ENCODE measurements around the gene TBPL1. TPM values are rescaled to one million over a fixed set of nuclear protein-coding genes. Genes with fewer than 3 reads are reported as not detected.

TBPL1 gene
- total RNA-seq, 1 donor from 2014 or later = 40.5 TPM

- intact Hi-C loops (cut with micrococcal nuclease) = no loop called here
- Mint-ChIP-seq H3K27ac (no peak overlapping the region), H3K9me3 (peaks cover 3% of the 10 kb centered on the region), H3K4me3 (no peak overlapping the region), H3K4me1 (ENCODE audit: low read depth) (no peaks in the 10 kb centered on the region), H3K36me3 (ENCODE audit: low read depth) (no peaks in the 10 kb centered on the region), H3K27me3 (ENCODE audit: insufficient read depth) (peaks cover 21% of the 10 kb centered on the region)
- no peak for DNase-seq (ENCODE audit: low spot score)
Observed at GRCh38 chr6:133938533-133938932, 14.5 kb upstream of the TBPL1 start.

GRCh38 chr6:133939778-133940667 lies 13.0 kb upstream of the TBPL1 start:
- H3K4me1 Mint-ChIP-seq (ENCODE audit: low read depth) = no peaks in the 10 kb centered on the region
- no peaks in the 10 kb centered on the region for H3K36me3 Mint-ChIP-seq (ENCODE audit: low read depth)
- no peaks in the 10 kb centered on the region for H3K9me3 Mint-ChIP-seq
- H3K27ac Mint-ChIP-seq = no peak overlapping the region
- no peak overlapping the region for H3K4me3 Mint-ChIP-seq
- intact Hi-C loops (cut with micrococcal nuclease) = no loop called here
- peaks cover 13% of the 10 kb centered on the region for H3K27me3 Mint-ChIP-seq (ENCODE audit: insufficient read depth)
- no peak for DNase-seq (ENCODE audit: low spot score)

GRCh38 chr6:133945158-133945557 lies 7.9 kb upstream of the TBPL1 start:
- no peak overlapping the region for H3K27ac Mint-ChIP-seq
- H3K27me3 Mint-ChIP-seq (ENCODE audit: insufficient read depth) = peaks cover 16% of the 10 kb centered on the region
- no peak for DNase-seq (ENCODE audit: low spot score)
- no peaks in the 10 kb centered on the region for H3K36me3 Mint-ChIP-seq (ENCODE audit: low read depth)
- no peaks in the 10 kb centered on the region for H3K9me3 Mint-ChIP-seq
- intact Hi-C loops (cut with micrococcal nuclease) = no loop called here
- H3K4me3 Mint-ChIP-seq = no peak overlapping the region
- no peaks in the 10 kb centered on the region for H3K4me1 Mint-ChIP-seq (ENCODE audit: low read depth)

GRCh38 chr6:133947302-133947900 lies 5.6 kb upstream of the TBPL1 start:
- Mint-ChIP-seq H3K27me3 (ENCODE audit: insufficient read depth) (peaks cover 10% of the 10 kb centered on the region), H3K4me3 (no peak overlapping the region), H3K9me3 (no peaks in the 10 kb centered on the region), H3K4me1 (ENCODE audit: low read depth) (peaks cover 8% of the 10 kb centered on the region), H3K36me3 (ENCODE audit: low read depth) (no peaks in the 10 kb centered on the region), H3K27ac (no peak overlapping the region)
- no peak for DNase-seq (ENCODE audit: low spot score)
- intact Hi-C loops (cut with micrococcal nuclease) = no loop called here

GRCh38 chr6:133948472-133948871 lies 4.6 kb upstream of the TBPL1 start:
- Mint-ChIP-seq H3K36me3 (ENCODE audit: low read depth) (no peaks in the 10 kb centered on the region), H3K4me1 (ENCODE audit: low read depth) (peaks cover 8% of the 10 kb centered on the region), H3K9me3 (no peaks in the 10 kb centered on the region), H3K4me3 (no peak overlapping the region), H3K27ac (no peak overlapping the region), H3K27me3 (ENCODE audit: insufficient read depth) (peaks cover 14% of the 10 kb centered on the region)
- no peak for DNase-seq (ENCODE audit: low spot score)
- intact Hi-C loops (cut with micrococcal nuclease) = no loop called here

GRCh38 chr6:133951227-133951626 lies 1.8 kb upstream of the TBPL1 start:
- Mint-ChIP-seq H3K36me3 (ENCODE audit: low read depth) (no peaks in the 10 kb centered on the region), H3K4me3 (peak overlapping the region; percentile 95), H3K27ac (no peak overlapping the region), H3K9me3 (no peaks in the 10 kb centered on the region), H3K4me1 (ENCODE audit: low read depth) (peaks cover 30% of the 10 kb centered on the region), H3K27me3 (ENCODE audit: insufficient read depth) (peaks cover 13% of the 10 kb centered on the region)
- intact Hi-C loops (cut with micrococcal nuclease) = loop anchor here (10.0 kb wide), 2 partner anchors 334 to 484 kb away; no protein-coding TSS in a partner anchor
- DNase-seq (ENCODE audit: low spot score) = no peak

GRCh38 chr6:133951881-133952814 lies 876 bp upstream of the TBPL1 start:
- intact Hi-C loops (cut with micrococcal nuclease) = loop anchor here (1.0 to 10.0 kb wide), 5 partner anchors 28 to 1137 kb away; partner anchors contain the start of gene RPS12
- Mint-ChIP-seq H3K27me3 (ENCODE audit: insufficient read depth) (peaks cover 10% of the 10 kb centered on the region), H3K9me3 (no peaks in the 10 kb centered on the region), H3K27ac (peak overlapping the region; percentile 90), H3K4me1 (ENCODE audit: low read depth) (peaks cover 40% of the 10 kb centered on the region), H3K4me3 (peak overlapping the region; percentile 95), H3K36me3 (ENCODE audit: low read depth) (no peaks in the 10 kb centered on the region)
- peak; percentile 12 for DNase-seq (ENCODE audit: low spot score)

- Mint-ChIP-seq H3K4me1 (ENCODE audit: low read depth) (peaks cover 49% of the 10 kb centered on the region), H3K9me3 (no peaks in the 10 kb centered on the region), H3K36me3 (ENCODE audit: low read depth) (no peaks in the 10 kb centered on the region), H3K27me3 (ENCODE audit: insufficient read depth) (peaks cover 10% of the 10 kb centered on the region), H3K4me3 (peak overlapping the region; percentile 95), H3K27ac (peak overlapping the region; percentile 87)
- no peak for DNase-seq (ENCODE audit: low spot score)
- intact Hi-C loops (cut with micrococcal nuclease) = loop anchor here (1.0 to 10.0 kb wide), 7 partner anchors 19 to 1139 kb away; partner anchors contain the start of genes RPS12 and SLC2A12
Observed at GRCh38 chr6:133953634-133954415, 801 bp downstream of the TBPL1 start.

- intact Hi-C loops (cut with micrococcal nuclease) = loop anchor here (10.0 kb wide), 2 partner anchors 330 to 480 kb away; no protein-coding TSS in a partner anchor
- peak overlapping the region; percentile 31 for H3K27ac Mint-ChIP-seq
- H3K27me3 Mint-ChIP-seq (ENCODE audit: insufficient read depth) = peaks cover 7% of the 10 kb centered on the region
- H3K4me3 Mint-ChIP-seq = peak overlapping the region; percentile 95
- H3K4me1 Mint-ChIP-seq (ENCODE audit: low read depth) = peaks cover 55% of the 10 kb centered on the region
- H3K36me3 Mint-ChIP-seq (ENCODE audit: low read depth) = no peaks in the 10 kb centered on the region
- H3K9me3 Mint-ChIP-seq = no peaks in the 10 kb centered on the region
- DNase-seq (ENCODE audit: low spot score) = no peak
Observed at GRCh38 chr6:133954657-133955576, 1.9 kb downstream of the TBPL1 start.

- Mint-ChIP-seq H3K36me3 (ENCODE audit: low read depth) (no peaks in the 10 kb centered on the region), H3K4me3 (peak overlapping the region; percentile 95), H3K27ac (no peak overlapping the region), H3K9me3 (no peaks in the 10 kb centered on the region), H3K4me1 (ENCODE audit: low read depth) (peaks cover 59% of the 10 kb centered on the region), H3K27me3 (ENCODE audit: insufficient read depth) (peaks cover 4% of the 10 kb centered on the region)
- intact Hi-C loops (cut with micrococcal nuclease) = loop anchor here (10.0 kb wide), 2 partner anchors 329 to 479 kb away; no protein-coding TSS in a partner anchor
- DNase-seq (ENCODE audit: low spot score) = no peak
Observed at GRCh38 chr6:133955582-133956415, 2.8 kb downstream of the TBPL1 start.
